ENCODE data around the gene ATG10.

ATG10 gene

GRCh38 chr5:82167372-82167935 is 195.6 kb downstream of the ATG10 start:
- TF ChIP-seq, protein P1, sequence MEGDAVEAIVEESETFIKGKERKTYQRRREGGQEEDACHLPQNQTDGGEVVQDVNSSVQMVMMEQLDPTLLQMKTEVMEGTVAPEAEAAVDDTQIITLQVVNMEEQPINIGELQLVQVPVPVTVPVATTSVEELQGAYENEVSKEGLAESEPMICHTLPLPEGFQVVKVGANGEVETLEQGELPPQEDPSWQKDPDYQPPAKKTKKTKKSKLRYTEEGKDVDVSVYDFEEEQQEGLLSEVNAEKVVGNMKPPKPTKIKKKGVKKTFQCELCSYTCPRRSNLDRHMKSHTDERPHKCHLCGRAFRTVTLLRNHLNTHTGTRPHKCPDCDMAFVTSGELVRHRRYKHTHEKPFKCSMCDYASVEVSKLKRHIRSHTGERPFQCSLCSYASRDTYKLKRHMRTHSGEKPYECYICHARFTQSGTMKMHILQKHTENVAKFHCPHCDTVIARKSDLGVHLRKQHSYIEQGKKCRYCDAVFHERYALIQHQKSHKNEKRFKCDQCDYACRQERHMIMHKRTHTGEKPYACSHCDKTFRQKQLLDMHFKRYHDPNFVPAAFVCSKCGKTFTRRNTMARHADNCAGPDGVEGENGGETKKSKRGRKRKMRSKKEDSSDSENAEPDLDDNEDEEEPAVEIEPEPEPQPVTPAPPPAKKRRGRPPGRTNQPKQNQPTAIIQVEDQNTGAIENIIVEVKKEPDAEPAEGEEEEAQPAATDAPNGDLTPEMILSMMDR (conservative IDR thresholded peaks at IDR 0.05; ENCODE audit: low read depth, low read length) = no peak
- no peak overlapping the region for H3K4me3 ChIP-seq (ENCODE audit: low read length)
- DNase-seq (ENCODE audit: low read depth) = no peak

DNA sequence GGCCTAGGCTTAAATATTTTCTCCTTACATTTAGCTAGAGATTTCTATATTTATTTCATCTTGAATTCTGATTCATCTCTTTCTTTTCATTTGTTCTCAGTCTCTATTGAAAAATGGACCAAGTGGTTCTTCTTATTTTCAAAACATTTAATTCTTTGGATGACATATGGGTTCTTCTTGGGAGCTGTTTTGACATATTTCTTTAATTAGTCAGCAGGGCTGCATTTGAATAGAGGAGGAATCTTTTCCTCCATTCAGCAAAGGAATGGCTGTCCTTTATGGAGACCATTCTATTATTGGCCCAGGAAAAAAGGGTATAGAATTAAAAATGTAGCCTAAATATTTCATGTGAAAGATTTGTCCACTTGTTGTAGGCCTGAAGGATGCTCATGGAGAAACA is 196.5 kb downstream of the ATG10 start:
- H3K4me3 ChIP-seq (ENCODE audit: low read length) = no peak overlapping the region
- no peak for DNase-seq (ENCODE audit: low read depth)
- TF ChIP-seq, protein P1 (conservative IDR thresholded peaks at IDR 0.05; ENCODE audit: low read depth, low read length) = no peak

DNA sequence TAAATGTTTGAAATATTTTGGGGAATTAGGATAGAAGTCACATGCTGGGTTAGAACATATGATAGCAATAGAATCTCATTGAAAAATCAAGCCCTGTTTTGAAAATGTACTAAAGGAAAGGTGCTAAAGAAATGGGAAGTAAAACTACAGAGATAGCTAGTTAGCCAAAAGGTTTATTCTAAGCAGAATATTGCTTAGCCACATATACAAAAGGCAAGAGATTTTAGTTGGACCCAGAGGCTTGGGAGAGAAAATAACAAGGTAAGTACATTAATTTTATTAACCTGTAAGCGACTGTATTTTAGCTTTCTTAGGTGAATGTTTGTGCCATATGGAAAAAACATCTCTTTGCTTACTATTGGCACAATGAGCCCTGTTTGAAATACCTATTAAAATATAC is 198.1 kb downstream of the ATG10 start:
- DNase-seq (ENCODE audit: low read depth) = no peak
- H3K4me3 ChIP-seq (ENCODE audit: low read length) = no peak overlapping the region
- TF ChIP-seq, protein P1 (conservative IDR thresholded peaks at IDR 0.05; ENCODE audit: low read depth, low read length) = no peak

GRCh38 chr5:82174128-82174918 is 202.5 kb downstream of the ATG10 start:
- TF ChIP-seq, protein P1 (conservative IDR thresholded peaks at IDR 0.05; ENCODE audit: low read depth, low read length) = peak; percentile 73
- DNase-seq (ENCODE audit: low read depth) = peak; percentile 90
- no peak overlapping the region for H3K4me3 ChIP-seq (ENCODE audit: low read length)

GRCh38 chr5:82174919-82175219 is 203.0 kb downstream of the ATG10 start:
- TF ChIP-seq, protein P1 (conservative IDR thresholded peaks at IDR 0.05; ENCODE audit: low read depth, low read length) = no peak
- no peak overlapping the region for H3K4me3 ChIP-seq (ENCODE audit: low read length)
- DNase-seq (ENCODE audit: low read depth) = no peak

DNA sequence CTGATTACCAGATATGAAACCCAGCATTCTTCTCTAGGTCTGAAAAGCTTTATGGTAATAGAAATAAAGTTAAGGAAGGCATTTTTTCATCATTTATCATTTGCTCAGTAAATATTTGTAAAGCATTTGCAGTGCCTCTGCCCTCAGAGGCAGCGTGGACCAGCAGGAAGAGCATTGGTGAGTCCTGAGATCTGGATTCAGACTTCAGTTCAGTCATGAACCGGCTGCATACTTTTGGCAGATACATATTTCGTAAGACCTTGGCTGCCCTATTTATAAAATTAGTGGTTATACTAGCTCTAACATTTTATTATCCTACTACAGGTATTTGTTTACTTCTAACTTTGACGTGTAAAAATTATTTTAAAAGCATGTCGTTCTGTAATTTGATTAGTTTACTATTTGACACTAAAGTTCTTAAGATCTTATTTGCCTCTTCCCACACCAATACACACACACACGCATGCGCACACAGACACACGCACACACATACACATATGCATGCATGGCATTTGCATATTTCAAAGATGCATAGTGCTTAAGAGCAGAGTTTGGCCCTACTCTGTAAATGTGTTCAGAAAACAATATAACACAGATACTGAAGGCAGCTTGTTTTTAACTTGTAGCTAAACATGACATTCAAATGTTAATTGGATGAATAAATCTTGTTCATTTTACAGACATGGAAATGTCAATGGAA is 204.4 kb downstream of the ATG10 start:
- TF ChIP-seq, protein P1 (conservative IDR thresholded peaks at IDR 0.05; ENCODE audit: low read depth, low read length) = no peak
- DNase-seq (ENCODE audit: low read depth) = no peak

More for the DNA sequence above, 204.4 kb downstream of the ATG10 start:
- H3K4me3 ChIP-seq (ENCODE audit: low read length) = no peak overlapping the region
